Esophagus muscularis mucosa (tissue), 2 donors: ENCODE measurements around the gene SAMD5.

Source experiments
- EP300 ChIP-seq: sonication (generic); formaldehyde crosslinking; IDR thresholded peaks from one replicate; pipeline ENCODE4 v1.6.1; 2017; ENCODE audit warnings: antibody characterized with exemption
- POLR2A ChIP-seq: fragments of 450-650 bp; IDR thresholded peaks from one replicate; pipeline ENCODE4 v1.6.1; 2017; ENCODE audit warnings: antibody characterized with exemption, moderate library complexity, mild to moderate bottlenecking, low read depth

GRCh38 chr6:147479857-147480256, 28.6 kb upstream of the SAMD5 start:
- TF ChIP-seq POLR2A (no peak), EP300 (no peak)
